Right kidney (tissue), 1 donor: Measurements from ENCODE around the gene PLXND1.
A peak's percentile ranks its signal among the peaks of the same experiment; 100 is the strongest.

Experiments used
- DNase-seq: peaks from one replicate; pipeline ENCODE4 v3.0.0-alpha.2; 2016

Gene PLXND1

DNA sequence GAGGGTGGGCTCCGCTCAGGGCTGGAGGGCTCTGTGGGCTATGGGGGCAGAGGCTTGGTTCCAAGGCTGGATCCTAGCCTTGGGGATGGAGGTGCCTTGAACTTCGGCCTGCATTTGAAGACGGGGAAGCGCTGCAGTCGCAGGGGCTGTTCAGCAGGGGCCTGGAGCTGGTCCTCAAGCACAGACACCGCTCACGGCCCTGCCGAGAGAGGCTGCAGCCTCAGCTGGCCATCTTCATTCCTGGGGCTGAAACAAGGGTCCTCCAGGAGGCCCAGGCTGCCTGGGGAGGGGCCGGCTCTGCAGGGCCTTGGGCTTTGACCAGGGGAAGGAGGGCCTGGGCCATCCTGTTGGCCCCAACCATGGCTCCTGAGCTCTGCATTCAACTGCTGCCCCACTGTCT is 25.6 kb upstream of the PLXND1 start:
- DNase-seq, result no peak

DNA sequence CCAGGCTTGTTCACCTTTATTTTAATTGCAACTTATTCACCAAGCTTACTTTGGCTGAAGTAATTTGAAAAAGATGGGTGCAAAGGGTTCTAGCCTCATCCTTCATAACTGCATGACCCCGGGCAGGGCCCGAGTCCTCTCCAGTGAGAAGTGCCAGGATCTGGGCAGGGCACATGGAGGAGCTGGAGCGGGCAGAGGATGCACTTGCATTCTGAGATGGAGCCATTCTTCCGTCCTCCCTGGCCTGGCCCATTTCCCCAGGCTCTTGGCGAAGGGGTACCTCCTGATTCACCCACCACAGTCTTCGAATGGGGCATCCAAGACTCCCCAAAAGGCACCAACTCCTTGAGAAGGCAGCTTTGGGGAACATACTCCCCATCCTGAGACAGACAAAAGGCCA is 22.5 kb upstream of the PLXND1 start:
- DNase-seq, result no peak

DNA sequence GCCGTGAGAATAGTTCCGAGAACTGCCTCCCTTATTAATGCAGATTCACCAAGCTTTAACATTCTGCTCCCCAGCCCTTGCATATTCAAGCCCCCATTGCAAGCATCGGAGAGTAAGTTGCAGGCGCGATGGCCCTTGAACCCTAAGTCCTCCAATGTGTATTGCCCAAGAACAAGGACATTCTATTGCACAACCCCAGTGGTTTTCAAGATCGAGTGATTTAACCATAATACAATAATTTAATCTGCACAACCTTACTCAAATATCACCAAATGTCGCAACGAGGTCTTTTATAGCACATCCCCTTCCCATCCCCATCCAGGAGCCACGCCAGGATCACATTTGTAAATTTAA is 21.7 kb upstream of the PLXND1 start:
- no peak for DNase-seq

DNA sequence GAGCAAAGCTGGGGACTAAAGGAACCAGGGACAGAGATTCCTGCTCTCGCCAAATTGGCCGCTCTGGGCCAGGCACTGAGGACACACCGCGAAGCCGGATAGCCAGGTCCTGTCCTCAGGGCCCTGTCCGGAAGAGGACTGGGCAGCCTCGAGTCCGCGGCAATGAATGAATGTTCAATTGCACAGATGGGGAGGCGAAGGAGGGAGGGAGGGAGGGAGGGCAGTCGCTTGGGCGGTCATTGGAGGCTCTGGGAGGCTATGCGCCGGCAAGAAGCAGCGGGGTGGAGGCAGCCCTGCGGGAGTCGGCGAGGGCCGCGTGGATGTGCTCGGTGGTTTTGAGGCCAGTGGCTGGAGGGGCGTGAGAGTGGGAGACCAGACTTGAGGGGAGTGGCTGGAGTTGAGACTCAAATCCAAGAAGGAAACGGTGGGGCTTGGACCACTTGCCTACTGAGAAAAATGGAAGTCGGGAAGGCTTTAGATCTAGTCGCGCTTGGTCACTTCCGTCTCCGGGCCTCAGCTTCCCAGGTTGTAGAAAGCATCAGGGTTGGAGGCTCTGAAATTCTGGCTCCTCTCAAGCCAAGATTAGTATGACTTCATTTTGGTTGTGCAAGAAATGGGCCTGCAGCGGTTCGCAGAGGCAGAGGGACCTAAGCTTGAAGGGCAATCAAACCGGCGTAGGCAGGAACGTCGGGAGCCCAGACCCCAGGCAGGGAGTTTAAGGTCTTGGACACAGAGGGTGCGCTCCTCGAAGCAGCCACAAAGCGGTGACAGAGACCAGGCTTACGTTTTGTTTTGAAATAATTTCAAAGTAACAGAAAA is 21.1 kb upstream of the PLXND1 start:
- peak; percentile 92 for DNase-seq

DNA sequence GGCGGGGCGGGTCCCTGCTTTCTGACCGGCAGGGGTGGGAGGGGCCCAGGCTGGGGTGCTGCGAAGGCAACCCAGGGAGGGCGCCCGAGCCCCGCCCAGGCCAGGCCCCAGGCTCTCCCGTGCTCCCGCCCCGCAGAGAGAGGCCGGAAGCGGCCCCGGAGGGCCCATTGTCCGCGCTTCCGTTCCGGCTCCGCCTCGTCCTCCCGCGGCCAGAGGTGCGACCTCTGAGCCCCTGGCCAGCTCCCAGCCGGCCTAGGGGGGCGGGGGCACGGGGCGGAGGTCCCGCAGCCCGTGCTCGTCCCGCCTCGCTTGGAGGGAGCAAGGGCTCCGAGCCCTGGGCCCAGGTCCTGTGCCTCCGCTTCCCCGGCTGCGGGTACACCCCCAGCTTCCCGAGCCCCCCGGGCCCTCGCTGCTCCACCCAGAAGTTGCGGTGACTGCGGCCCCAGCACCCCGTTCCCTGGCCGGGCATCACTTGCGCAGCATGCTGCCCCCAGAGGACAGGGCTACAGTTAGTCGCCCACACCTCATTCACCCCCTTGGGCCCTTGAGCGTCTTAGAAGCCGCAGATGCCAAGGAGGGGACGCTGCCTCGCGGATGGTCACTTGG is 20.4 kb upstream of the PLXND1 start:
- peak; percentile 81 for DNase-seq

DNA sequence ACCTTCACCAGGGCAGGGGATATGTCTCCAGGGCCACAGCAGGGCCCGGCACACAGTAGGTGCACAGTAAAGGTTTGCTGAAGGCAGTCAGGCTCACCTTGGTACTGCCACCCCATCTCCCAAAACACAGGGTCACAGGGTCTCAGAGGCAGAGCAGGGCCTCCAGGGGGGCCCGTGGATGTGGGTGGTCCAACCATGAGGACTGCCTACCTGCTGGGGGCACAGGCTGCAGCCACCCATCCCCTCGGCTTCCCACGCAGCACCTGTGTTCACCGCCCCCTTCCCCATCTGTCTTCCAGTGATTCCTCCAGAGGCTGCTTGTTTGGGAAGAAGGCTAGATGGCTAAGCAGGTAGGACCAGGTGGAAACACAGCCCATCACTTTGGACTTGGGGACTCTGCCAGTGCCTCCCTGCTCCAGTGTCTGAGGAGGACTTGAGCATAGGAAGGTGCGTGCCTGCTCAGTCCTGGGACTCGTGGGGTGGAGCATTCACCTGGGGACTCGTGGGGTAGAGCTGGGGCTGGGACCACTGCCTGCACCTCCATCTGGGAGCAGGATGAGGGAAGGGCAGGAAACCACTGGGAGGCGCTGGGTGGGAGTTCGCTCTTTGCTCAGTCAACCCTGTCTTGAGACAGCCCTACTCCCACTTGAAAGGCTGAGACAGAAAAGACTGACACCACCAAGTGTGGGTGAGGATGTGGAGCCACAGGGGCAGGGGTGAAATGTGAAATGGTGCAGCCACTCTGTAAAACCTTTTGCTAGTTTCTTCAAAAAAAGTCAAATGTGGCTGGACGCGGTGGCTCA is 18.8 kb upstream of the PLXND1 start:
- DNase-seq, result peak; percentile 21

DNA sequence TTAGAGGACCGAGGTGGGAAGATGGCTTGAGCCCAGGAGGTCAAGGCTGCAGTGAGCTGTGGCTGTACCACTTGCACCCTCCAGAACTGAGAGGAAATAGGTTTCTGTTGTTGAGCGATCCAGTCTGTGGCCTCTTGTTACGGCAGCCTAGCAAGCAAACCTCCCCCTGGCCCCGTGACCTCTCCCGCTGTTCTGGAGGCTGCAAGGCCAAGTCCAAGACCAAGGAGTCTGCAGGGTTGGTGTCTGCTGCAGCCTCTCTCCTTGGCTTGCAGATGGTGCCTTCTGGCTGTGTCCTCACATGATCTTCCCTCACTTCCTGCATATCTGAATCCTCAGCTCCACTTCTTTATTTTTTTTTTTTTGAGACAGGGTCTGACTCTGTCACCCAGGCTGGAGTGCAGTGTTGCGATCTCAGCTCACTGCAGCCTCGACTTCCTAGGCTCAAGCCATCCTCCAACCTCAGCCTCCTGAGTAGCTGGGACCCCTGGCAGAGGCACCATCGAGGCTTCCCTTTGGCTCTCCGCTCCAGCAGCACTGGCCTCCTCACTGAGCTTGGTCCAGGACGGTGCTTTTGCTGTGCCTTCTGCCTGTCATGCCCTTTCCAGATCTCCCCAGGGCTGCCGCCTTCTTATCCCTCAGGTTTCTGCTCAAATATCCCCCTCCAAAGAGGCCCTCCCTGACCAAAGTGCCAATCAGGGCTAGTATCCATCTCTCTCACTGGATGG is 18.0 kb upstream of the PLXND1 start:
- DNase-seq, result peak; percentile 10

DNA sequence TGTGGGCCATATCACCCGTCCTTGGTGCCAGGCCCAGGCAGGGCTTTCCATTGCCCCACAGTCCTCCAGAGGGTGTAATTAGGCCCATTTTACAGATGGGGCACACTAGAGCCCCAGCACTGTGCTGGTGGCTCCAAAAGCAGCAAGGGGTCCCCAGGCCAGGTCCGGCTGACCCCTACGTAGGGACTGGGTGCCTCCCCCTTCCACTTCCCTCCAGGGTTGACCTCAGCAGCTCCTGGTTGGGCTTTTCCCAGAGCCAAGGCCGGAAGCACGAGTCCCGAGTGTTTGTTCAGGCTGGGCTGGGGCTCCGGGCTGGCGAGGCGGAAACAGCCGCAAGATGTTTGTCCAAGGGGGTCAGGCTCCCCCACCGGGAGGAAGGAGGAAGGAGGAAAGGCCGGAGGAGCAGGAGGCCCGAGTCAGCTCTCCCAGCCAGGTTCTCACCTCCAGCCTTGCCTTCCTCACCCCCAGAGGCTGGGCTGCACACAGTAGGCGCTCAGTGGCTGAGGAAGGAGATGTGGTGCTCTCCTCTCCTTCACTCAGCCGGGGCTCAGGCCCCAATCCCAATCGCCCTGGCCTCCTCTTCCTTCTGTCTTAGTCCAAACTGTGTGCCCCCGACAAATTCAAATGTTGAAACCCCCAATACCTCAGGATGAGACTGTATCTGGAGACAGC is 17.1 kb upstream of the PLXND1 start:
- peak; percentile 48 for DNase-seq

DNA sequence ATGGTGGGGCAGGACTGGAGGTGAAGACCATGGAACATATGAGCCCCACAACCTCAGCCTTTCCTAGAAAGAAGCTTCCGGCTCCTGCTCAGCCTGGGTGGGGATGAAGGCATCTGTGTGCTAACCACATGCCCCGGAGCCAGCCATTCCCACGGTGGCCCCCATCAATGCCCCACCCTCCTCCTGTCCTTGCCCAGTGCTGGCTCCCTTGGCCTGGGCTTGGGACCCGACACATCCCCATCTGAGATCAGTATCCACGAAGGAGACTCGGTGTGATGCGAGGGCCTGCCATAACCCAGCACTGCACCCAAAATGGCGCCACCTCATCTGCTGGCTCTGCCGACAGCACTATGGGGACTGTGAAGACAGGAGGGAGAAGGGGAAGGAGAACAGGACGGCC is 16.5 kb upstream of the PLXND1 start:
- peak; percentile 4 for DNase-seq

DNA sequence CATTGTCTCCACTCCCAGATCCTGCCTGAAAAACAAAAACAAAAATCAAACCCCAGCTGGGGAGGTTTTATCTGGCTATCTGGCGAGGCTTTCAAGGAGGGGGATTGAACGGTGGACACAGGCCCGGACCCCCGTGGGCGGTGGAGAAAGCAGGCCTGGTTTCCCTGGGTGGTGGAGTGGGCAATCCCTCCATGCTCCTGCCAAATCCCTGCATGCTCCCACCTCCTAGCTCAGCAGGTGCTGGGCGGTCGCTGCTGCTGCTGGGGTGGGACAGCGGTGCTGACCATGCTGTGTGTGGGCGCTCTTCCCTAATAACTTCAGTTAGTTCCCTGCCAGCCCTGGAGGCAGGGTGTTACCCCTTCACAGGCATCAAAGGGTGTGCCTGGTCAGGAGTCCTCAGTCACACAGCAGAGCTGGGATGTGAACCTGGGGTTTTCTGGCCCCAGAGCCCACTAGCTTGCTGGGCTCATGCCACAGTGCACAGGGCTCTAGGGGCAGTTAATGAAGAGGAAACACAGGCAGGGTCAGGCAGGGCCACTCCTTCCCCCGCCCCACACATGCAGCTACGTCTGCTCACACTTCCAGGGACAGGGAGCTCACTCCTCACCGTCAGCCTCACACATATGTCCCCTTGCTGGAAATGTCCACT is 15.9 kb upstream of the PLXND1 start:
- peak; percentile 51 for DNase-seq

DNA sequence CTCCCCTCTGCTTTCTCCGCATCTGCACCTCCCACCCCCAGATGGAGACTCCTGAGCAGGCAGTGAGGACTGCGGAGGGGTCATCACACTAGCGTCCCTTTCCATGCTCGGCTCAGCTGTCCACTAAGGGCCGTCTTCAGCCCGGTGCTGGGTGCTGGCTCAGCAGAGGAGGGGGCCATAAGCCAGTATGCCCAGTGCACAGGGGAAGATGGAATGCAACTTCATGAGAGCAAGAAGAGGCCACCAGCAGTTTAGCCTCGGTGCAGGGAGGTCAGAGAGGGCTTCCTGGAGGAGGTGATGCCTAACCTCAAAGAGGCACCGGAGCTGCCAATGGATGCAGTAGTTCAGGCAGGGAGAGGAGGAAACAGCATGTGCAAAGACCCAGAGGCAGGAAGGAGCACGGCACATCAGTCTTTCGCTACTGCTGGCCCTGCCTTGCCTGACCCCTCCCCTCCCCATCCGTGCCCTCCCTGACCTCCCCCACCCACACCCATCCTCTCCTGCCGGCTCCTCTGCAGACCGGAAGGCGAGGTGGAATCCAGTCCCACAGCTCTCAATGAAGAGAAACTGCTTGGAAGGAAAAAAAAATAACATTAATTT is 15.2 kb upstream of the PLXND1 start:
- peak; percentile 10 for DNase-seq

DNA sequence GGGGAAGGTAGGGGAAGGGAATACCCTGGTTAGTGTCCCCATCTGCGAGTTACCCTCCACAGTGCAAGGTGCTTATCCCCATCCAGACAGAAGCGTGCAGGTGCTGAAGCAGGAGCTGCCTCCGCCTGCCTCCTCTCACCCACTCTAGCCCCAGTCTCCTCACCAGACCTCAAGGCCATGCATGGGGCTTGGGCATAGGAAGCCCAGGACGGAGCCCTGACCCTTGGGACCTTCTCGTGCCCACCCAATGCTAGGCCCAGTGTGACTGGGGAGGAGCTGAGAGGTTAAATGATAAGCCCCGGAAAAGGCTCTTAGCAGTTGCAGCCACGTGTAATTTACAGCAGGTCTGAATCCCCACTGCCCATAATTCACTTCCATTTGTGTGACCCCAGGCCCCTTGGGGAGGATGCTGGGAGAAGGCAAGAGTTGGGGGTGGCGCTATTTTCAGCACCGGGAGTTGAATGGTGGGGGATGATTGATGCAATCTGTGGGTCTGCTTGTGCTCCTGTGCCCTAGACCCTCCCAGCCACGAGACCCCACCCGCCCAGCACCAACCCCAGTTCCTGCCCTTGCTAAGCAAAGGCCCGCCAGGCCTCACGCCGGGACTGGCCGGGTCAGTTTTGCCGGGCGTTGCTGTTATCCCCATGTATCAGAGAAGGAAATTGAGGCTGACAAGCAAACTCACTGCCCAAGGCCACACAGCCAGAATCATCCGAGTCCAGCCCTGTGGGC is 14.5 kb upstream of the PLXND1 start:
- peak; percentile 3 for DNase-seq

DNA sequence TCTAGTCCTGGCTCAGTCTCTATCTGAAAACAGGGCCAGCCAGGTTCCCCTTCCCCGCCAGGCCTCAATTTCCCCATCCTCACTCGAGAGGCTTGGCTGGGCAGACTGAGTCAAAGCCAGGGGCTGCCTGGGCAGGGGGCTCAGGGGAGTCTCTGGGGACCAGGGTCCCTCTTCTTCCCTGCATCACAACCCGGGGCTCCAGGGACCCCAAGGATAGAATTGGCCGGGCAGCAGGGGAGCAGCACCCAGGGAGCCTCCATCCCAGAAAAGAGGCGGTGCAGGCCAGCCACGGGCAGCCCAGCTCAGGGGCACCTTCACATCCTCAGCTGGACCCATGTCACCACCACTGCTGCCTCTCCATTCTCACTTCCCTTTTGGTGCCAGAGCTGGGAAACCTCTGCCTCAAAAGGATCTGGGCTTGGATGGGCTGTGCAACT is 13.3 kb upstream of the PLXND1 start:
- DNase-seq, result no peak

DNA sequence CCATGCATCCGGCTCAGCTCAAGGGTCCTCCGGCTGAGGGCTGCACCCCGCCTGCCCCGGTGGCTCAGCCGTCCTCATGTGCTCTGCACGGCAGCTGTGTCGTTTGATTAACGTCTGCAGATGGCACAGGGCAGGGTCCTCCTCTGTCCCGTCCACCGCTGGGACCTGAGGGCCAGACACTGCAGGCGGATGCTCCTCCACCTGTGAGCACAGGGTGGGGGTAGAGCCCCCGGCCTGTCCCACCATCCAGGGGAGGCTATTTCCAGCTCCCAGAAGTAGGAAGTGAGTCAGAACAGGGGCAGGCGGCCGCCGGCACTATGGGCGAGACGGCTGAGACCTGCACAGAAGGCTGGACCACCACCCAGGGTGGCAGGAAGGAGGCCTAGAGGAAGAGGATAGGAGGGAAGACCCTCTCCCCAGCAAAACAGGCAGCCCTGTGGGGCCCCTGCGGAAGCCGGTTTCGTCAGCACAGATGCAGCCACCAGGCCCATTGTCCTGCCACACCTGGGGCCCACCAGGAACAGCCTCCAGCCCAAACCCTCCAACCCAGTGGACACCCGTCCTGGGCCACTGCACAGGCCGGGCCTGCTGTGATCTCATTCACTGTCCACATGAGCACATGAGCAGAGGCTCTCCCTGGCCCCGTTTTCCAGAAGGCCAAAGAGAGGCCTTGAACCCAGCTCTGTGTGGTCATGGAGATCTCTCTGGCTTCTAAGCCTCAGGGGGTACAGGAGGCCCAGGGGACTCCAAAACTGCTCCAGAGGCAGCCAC is 12.6 kb upstream of the PLXND1 start:
- peak; percentile 35 for DNase-seq

DNA sequence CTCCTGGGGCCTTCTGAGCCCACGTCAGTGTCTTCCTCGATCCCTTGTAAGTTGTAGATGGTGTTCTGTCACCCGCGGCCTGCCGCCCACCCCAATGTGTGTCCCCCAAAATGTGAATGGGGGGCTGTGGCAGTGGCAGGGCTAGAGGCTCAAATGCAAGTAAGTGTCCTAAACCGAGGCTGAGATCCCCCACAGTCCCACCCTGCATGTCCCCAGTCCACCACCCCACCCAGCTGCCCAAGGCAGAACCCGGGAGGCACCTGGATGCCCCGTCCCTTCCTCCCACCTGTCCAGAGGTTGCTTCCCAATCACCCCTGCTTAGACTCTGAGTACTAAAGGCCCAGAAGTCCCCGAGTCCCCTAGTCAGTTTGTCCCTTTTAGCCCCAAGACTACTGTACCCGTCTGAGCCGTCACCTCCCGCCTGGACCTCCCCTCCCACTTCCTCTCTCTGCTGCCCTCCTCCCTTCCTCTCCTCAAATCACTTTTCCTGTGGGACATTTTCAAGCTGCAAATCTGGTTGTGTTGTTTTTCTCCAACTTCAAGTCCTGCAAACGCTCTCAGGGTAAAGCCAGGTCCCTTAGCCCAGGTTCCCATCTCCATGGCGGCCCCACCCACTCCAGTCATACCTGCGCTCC is 11.8 kb upstream of the PLXND1 start:
- no peak for DNase-seq

DNA sequence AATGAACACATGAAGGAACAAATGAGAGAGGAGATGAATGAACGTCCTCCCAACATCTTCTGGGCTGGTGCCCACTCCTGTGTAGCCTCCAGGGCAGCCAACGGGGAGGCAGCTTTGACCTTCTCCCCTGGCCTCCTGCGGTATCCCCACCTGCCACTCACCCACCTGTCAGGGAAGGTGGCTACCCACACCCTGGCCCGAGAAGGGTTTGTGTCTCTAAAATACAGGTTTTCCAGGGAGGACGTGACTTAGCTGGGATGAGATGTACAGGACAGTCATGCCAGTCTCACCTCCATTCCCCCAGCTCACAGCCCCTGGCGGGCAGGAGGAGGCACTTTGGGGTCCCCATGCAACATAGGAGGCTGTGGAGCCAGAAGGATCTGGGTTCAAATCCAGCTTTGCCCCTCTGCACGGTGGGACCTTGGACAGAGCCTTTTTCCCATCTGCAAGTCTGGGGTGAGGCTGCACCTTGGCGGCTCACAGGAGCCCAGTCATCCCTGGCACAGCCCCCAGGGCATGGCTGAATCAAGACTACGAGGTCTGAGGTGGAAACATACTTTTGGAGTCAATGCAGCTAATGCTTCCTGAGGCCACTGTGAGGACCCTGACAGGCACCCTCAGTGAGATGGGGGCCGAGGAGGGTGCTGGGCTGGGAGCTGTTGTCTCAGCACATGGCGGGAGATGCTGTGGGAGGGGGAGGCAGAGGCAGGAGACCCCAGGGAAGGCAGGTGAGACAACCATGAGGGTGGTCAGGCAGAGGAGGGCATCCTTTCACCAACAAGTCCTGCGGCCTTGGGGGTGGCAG is 11.1 kb upstream of the PLXND1 start:
- DNase-seq, result no peak

DNA sequence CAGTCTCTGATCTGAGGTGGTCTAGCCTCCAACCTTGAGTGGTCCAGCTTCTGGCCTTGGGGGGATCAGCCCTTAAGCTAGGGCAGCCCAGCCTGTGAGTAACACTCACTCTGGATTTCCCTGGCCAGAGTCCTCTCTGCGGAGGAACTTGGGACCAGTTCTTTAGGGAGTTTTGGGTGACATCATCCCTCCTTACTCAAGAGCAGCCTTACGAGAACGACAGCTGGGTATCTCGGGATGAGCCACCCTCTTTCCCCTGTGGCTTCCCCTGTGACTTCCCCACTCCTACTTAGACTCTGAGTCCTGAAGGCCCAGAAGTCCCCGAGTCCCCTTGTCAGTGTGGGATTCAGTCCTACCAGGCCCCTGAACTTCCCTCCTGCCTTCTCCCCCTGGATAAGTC is 10.2 kb upstream of the PLXND1 start:
- DNase-seq, result no peak

DNA sequence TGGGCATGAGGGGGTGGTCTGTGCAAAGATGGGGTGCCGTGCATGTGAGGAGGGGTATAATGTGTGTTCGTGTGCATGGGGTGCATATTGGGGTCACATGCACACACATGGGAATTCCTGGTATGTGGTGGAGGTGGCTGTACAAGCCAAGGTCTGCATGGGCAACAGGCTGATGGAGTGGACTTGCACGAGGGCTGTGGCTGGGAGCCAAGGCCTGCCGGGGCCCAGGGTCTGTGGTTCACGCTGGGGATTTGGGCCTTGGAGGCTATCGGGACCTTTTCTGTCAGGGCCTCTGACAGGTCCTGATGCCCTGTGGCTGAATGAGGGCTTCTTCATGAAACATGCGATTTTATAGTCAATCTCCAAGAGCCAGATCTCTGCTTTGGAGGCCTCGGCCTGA is 9.8 kb upstream of the PLXND1 start:
- no peak for DNase-seq
